Immature natural killer cell (primary cell): ENCODE measurements around the gene ALDOA. TPM values are rescaled to one million over a fixed set of nuclear protein-coding genes. Genes with fewer than 3 reads are reported as not detected.

Source experiments
- DNase-seq, 3 donors: peaks; one replicate each; pipeline ENCODE4 v3.0.0; 2022; ENCODE audit warnings: mixed read lengths in 1 of 3
- H3K27ac Mint-ChIP-seq, 6 donors: one replicate each; pipeline ENCODE4 v1.8.0; 2020; ENCODE audit warnings: mixed read lengths in 6 of 6, mild to moderate bottlenecking in 5 of 6, inconsistent platforms in 4 of 6, moderate library complexity in 3 of 6
- H3K27me3 Mint-ChIP-seq, 3 donors: one replicate each; pipeline ENCODE4 v1.8.0; 2020 to 2021; ENCODE audit warnings: low read depth in 3 of 3, mild to moderate bottlenecking in 3 of 3, mixed read lengths in 3 of 3, moderate library complexity in 3 of 3, inconsistent platforms in 1 of 3
- H3K36me3 Mint-ChIP-seq, 3 donors: one replicate each; pipeline ENCODE4 v1.8.0; 2020; ENCODE audit warnings: mixed read lengths in 3 of 3, inconsistent platforms in 2 of 3, mild to moderate bottlenecking in 2 of 3
- H3K4me1 Mint-ChIP-seq, 2 donors: one replicate each; pipeline ENCODE4 v1.8.0; 2020; ENCODE audit warnings: inconsistent platforms in 2 of 2, mild to moderate bottlenecking in 2 of 2, mixed read lengths in 2 of 2, moderate library complexity in 1 of 2
- H3K4me3 Mint-ChIP-seq, 5 donors: one replicate each; pipeline ENCODE4 v1.8.0; 2020; ENCODE audit warnings: mild to moderate bottlenecking in 5 of 5, mixed read lengths in 5 of 5, inconsistent platforms in 3 of 5, moderate library complexity in 3 of 5
- H3K9me3 Mint-ChIP-seq, 6 donors: one replicate each; pipeline ENCODE4 v1.8.0; 2020; ENCODE audit warnings: mild to moderate bottlenecking in 6 of 6, mixed read lengths in 6 of 6, inconsistent platforms in 4 of 6, moderate library complexity in 3 of 6
- polyA plus RNA-seq, 3 donors: library from polyadenylated mRNA; unstranded; fragments of 300-500 nt; fragmentation: Illumina TruSeq; gene quantifications; one replicate each; pipeline ENCODE4 v1.2.3, GENCODE V29; 2021

The ALDOA gene
- polyA plus RNA-seq, 3 donors from 2014 or later: 741 to 1,156 (median 1,018) TPM

- Mint-ChIP-seq H3K9me3 (no peaks in the 10 kb centered on the region), H3K4me1 (peaks cover 30 to 38% of the 10 kb centered on the region in 2 donors), H3K4me3 (peak overlapping the region in 4 of 5 donors; percentile 58 to 99 (median 81)), H3K27me3 (peaks cover 6 to 22% (median 13%) of the 10 kb centered on the region in 3 donors), H3K27ac (peak overlapping the region; percentile 69 to 99 (median 97)), H3K36me3 (peaks cover 7 to 29% (median 12%) of the 10 kb centered on the region in 3 donors)
- DNase-seq: no peak
Measured at GRCh38 chr16:30067584-30067916, 2.0 kb downstream of the ALDOA start.

- Mint-ChIP-seq H3K36me3 (peaks cover 7 to 29% (median 12%) of the 10 kb centered on the region in 3 donors), H3K27me3 (peaks cover 6 to 22% (median 13%) of the 10 kb centered on the region in 3 donors), H3K4me1 (peaks cover 30 to 36% of the 10 kb centered on the region in 2 donors), H3K4me3 (peak overlapping the region; percentile 40 to 70 (median 59)), H3K27ac (peak overlapping the region; percentile 66 to 89 (median 81)), H3K9me3 (no peaks in the 10 kb centered on the region)
- DNase-seq: no peak
Measured at GRCh38 chr16:30068333-30068732, 2.8 kb downstream of the ALDOA start.

- H3K4me1 Mint-ChIP-seq: peaks cover 26 to 29% of the 10 kb centered on the region in 2 donors
- peak; percentile 55 to 57 (median 56) for DNase-seq
- peak overlapping the region; percentile 40 to 70 (median 59) for H3K4me3 Mint-ChIP-seq
- H3K36me3 Mint-ChIP-seq: peaks cover 7 to 29% (median 12%) of the 10 kb centered on the region in 3 donors
- no peaks in the 10 kb centered on the region for H3K9me3 Mint-ChIP-seq
- H3K27me3 Mint-ChIP-seq: peaks cover 6 to 21% (median 12%) of the 10 kb centered on the region in 3 donors
- peak overlapping the region; percentile 66 to 89 (median 85) for H3K27ac Mint-ChIP-seq
Measured at GRCh38 chr16:30068750-30069610, 3.4 kb downstream of the ALDOA start.

- H3K27me3 Mint-ChIP-seq: peaks cover 4 to 21% (median 6%) of the 10 kb centered on the region in 3 donors
- DNase-seq: no peak
- H3K4me3 Mint-ChIP-seq: peak overlapping the region in 1 of 5 donors; percentile 33
- peak overlapping the region in 4 of 6 donors; percentile 19 to 49 (median 42) for H3K27ac Mint-ChIP-seq
- no peaks in the 10 kb centered on the region for H3K9me3 Mint-ChIP-seq
- peaks cover 7 to 29% (median 12%) of the 10 kb centered on the region in 3 donors for H3K36me3 Mint-ChIP-seq
- H3K4me1 Mint-ChIP-seq: peaks cover 25 to 29% of the 10 kb centered on the region in 2 donors
Measured at GRCh38 chr16:30069611-30070462, 4.3 kb downstream of the ALDOA start.

GRCh38 chr16:30070490-30070889 lies 4.9 kb downstream of the ALDOA start:
- peaks cover 7 to 29% (median 12%) of the 10 kb centered on the region in 3 donors for H3K36me3 Mint-ChIP-seq
- H3K4me1 Mint-ChIP-seq: peaks cover 31 to 33% of the 10 kb centered on the region in 2 donors
- H3K27ac Mint-ChIP-seq: peak overlapping the region in 2 of 6 donors; percentile 36 to 49
- no peak for DNase-seq
- H3K9me3 Mint-ChIP-seq: no peaks in the 10 kb centered on the region
- H3K27me3 Mint-ChIP-seq: peaks cover 2 to 20% (median 5%) of the 10 kb centered on the region in 3 donors
- H3K4me3 Mint-ChIP-seq: no peak overlapping the region

GRCh38 chr16:30075503-30076275 lies 10.1 kb downstream of the ALDOA start, which contains the start of gene PPP4C:
Gene PPP4C (plus strand): TSS chr16:30075994. CDS start chr16:30076378, 384 bp downstream.
- H3K27me3 Mint-ChIP-seq: peaks cover 7 to 16% (median 9%) of the 10 kb centered on the region in 3 donors
- peak; percentile 92 to 93 (median 93) for DNase-seq
- H3K27ac Mint-ChIP-seq: peak within 1 kb of the TSS; percentile 93 to 99 (median 98)
- H3K4me1 Mint-ChIP-seq: peaks cover 40 to 46% of the 10 kb centered on the region in 2 donors
- H3K9me3 Mint-ChIP-seq: no peaks in the 10 kb centered on the region
- peak within 1 kb of the TSS; percentile 89 to 96 (median 94) for H3K4me3 Mint-ChIP-seq
- H3K36me3 Mint-ChIP-seq: peaks cover 0 to 17% (median 4%) of the 10 kb centered on the region in 3 donors

GRCh38 chr16:30076276-30076791 lies 10.8 kb downstream of the ALDOA start:
- Mint-ChIP-seq H3K4me1 (peaks cover 40 to 46% of the 10 kb centered on the region in 2 donors), H3K36me3 (peaks cover 0 to 14% (median 4%) of the 10 kb centered on the region in 3 donors), H3K4me3 (peak overlapping the region; percentile 89 to 96 (median 94)), H3K9me3 (no peaks in the 10 kb centered on the region), H3K27me3 (peaks cover 7 to 16% (median 9%) of the 10 kb centered on the region in 3 donors), H3K27ac (peak overlapping the region; percentile 87 to 99 (median 97))
- DNase-seq: peak in 1 of 3 donors; percentile 11

- peaks cover 4 to 15% (median 6%) of the 10 kb centered on the region in 3 donors for H3K36me3 Mint-ChIP-seq
- H3K4me3 Mint-ChIP-seq: peak overlapping the region; percentile 89 to 96 (median 94)
- H3K27ac Mint-ChIP-seq: peak overlapping the region; percentile 52 to 99 (median 96)
- H3K27me3 Mint-ChIP-seq: peaks cover 7 to 15% (median 9%) of the 10 kb centered on the region in 3 donors
- no peaks in the 10 kb centered on the region for H3K9me3 Mint-ChIP-seq
- peaks cover 40 to 52% of the 10 kb centered on the region in 2 donors for H3K4me1 Mint-ChIP-seq
- DNase-seq: no peak
Measured at GRCh38 chr16:30077656-30078055, 12.1 kb downstream of the ALDOA start.

- H3K4me3 Mint-ChIP-seq: no peak overlapping the region
- peaks cover 7 to 15% (median 9%) of the 10 kb centered on the region in 3 donors for H3K27me3 Mint-ChIP-seq
- H3K27ac Mint-ChIP-seq: peak overlapping the region in 2 of 6 donors; percentile 22 to 36
- H3K4me1 Mint-ChIP-seq: peaks cover 42 to 52% of the 10 kb centered on the region in 2 donors
- no peak for DNase-seq
- no peaks in the 10 kb centered on the region for H3K9me3 Mint-ChIP-seq
- peaks cover 4 to 20% (median 10%) of the 10 kb centered on the region in 3 donors for H3K36me3 Mint-ChIP-seq
Measured at GRCh38 chr16:30078744-30079143, 13.2 kb downstream of the ALDOA start.

GRCh38 chr16:30079480-30079879 lies 13.9 kb downstream of the ALDOA start:
- Mint-ChIP-seq H3K27ac (peak overlapping the region in 4 of 6 donors; percentile 16 to 64 (median 30)), H3K9me3 (no peaks in the 10 kb centered on the region), H3K36me3 (peaks cover 4 to 24% (median 14%) of the 10 kb centered on the region in 3 donors), H3K4me1 (peaks cover 43 to 52% of the 10 kb centered on the region in 2 donors), H3K4me3 (no peak overlapping the region), H3K27me3 (peaks cover 7 to 14% (median 9%) of the 10 kb centered on the region in 3 donors)
- DNase-seq: no peak

- H3K4me3 Mint-ChIP-seq: no peak overlapping the region
- peaks cover 17 to 23% of the 10 kb centered on the region in 2 donors for H3K4me1 Mint-ChIP-seq
- DNase-seq: no peak
- peaks cover 4 to 27% (median 14%) of the 10 kb centered on the region in 3 donors for H3K36me3 Mint-ChIP-seq
- H3K27me3 Mint-ChIP-seq: peaks cover 0 to 2% (median 1%) of the 10 kb centered on the region in 3 donors
- no peaks in the 10 kb centered on the region for H3K9me3 Mint-ChIP-seq
- H3K27ac Mint-ChIP-seq: peak overlapping the region in 3 of 6 donors; percentile 52 to 75 (median 70)
Measured at GRCh38 chr16:30082545-30083090, 17.1 kb downstream of the ALDOA start.
